GM20000 (cell line): ENCODE results near the gene KCNK4.
"Not testable (repeated sequence)": the region's sequence is repeated elsewhere in the genome, so short reads cannot be mapped to it uniquely, and the experiment has no call there.

ENCODE experiments used
- DNase-seq: peaks from one replicate; pipeline ENCODE4 v3.0.0; 2012; ENCODE audit warnings: low spot score
- CTCF ChIP-seq: IDR thresholded peaks from 2 replicates; pipeline ENCODE4 v1.5.1; 2012; ENCODE audit warnings: mild to moderate bottlenecking, control low read depth; ENCODE audit errors: extremely low read depth, missing control alignments

The KCNK4 gene

GRCh38 chr11:64304316-64305072 is 13.4 kb downstream of the KCNK4 start:
- peak; percentile 91 for TF ChIP-seq CTCF

GRCh38 chr11:64305075-64305690 is 14.1 kb downstream of the KCNK4 start, which contains the start of gene ESRRA:
Gene ESRRA (plus strand): TSS chr11:64305524. CDS start chr11:64307180, 1,656 bp downstream.
- DNase-seq, result peak; percentile 100
- no peak for TF ChIP-seq CTCF

More at GRCh38 chr11:64304316-64305072, 13.4 kb downstream of the KCNK4 start:
- DNase-seq, result peak; percentile 88

GRCh38 chr11:64305691-64306562 is 14.8 kb downstream of the KCNK4 start:
- peak; percentile 69 for DNase-seq
- peak; percentile 30 for TF ChIP-seq CTCF

GRCh38 chr11:64306563-64306875 is 15.4 kb downstream of the KCNK4 start:
- DNase-seq, result no peak
- no peak for TF ChIP-seq CTCF

- no peak for DNase-seq
- TF ChIP-seq CTCF, result no peak
These were observed 15.9 kb downstream of the KCNK4 start for GRCh38 chr11:64306876-64307622.

- not testable (repeated sequence) for DNase-seq
These were observed 16.7 kb downstream of the KCNK4 start for GRCh38 chr11:64307795-64308194.

GRCh38 chr11:64312947-64313346 is 21.8 kb downstream of the KCNK4 start:
- no peak for TF ChIP-seq CTCF
- DNase-seq, result no peak
